Cardiac fibroblast (primary cell): ENCODE measurements around the gene IMP4.

Source experiments
- DNase-seq, 2 donors: peaks; one replicate each; pipeline versions ENCODE4 v3.0.0 to v3.0.0-alpha.2; 2010; ENCODE audit warnings: low read depth in 2 of 2
- H3K4me3 ChIP-seq, 2 donors: replicated peaks in 1 of 2; 1 replicate in 1 of 2; 2 replicates in 1 of 2; pipeline ENCODE4 v1.5.1; 2011; ENCODE audit warnings: low read depth in 2 of 2, low read length in 2 of 2, mild to moderate bottlenecking in 2 of 2, moderate library complexity in 1 of 2
- TF ChIP-seq, protein P1 (sequence below): IDR thresholded peaks from one replicate; pipeline ENCODE4 v1.5.1; 2011; ENCODE audit warnings: low read depth, mild to moderate bottlenecking, low read length, inconsistent platforms

Gene IMP4

DNA sequence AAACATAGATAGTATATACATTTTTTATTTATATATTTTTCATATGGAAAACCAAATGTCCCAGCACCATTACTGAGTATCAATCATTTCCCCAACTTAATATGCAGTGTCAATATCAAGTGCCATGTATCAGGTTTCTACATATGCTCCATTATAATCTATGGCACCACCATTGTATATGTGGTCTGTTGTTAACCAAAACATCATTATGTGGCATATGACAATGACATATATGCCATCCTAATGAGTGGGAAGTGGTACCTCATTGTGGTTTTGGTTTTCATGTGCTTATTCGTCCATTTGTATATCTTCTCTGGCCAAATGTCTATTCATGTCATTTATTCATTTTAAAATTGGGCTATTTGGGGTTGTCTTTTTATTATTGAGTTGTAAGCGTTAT is 22.4 kb downstream of the IMP4 start:
- TF ChIP-seq, protein P1, sequence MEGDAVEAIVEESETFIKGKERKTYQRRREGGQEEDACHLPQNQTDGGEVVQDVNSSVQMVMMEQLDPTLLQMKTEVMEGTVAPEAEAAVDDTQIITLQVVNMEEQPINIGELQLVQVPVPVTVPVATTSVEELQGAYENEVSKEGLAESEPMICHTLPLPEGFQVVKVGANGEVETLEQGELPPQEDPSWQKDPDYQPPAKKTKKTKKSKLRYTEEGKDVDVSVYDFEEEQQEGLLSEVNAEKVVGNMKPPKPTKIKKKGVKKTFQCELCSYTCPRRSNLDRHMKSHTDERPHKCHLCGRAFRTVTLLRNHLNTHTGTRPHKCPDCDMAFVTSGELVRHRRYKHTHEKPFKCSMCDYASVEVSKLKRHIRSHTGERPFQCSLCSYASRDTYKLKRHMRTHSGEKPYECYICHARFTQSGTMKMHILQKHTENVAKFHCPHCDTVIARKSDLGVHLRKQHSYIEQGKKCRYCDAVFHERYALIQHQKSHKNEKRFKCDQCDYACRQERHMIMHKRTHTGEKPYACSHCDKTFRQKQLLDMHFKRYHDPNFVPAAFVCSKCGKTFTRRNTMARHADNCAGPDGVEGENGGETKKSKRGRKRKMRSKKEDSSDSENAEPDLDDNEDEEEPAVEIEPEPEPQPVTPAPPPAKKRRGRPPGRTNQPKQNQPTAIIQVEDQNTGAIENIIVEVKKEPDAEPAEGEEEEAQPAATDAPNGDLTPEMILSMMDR, result no peak
- DNase-seq, result no peak
- no peak overlapping the region for H3K4me3 ChIP-seq

GRCh38 chr2:130365963-130366362 is 23.3 kb downstream of the IMP4 start:
- H3K4me3 ChIP-seq, result no peak overlapping the region
- DNase-seq, result no peak
- TF ChIP-seq, protein P1, result no peak

- TF ChIP-seq, protein P1, result no peak
- DNase-seq, result no peak
- H3K4me3 ChIP-seq, result no peak overlapping the region
Observed at GRCh38 chr2:130366720-130367119, 24.0 kb downstream of the IMP4 start.

DNA sequence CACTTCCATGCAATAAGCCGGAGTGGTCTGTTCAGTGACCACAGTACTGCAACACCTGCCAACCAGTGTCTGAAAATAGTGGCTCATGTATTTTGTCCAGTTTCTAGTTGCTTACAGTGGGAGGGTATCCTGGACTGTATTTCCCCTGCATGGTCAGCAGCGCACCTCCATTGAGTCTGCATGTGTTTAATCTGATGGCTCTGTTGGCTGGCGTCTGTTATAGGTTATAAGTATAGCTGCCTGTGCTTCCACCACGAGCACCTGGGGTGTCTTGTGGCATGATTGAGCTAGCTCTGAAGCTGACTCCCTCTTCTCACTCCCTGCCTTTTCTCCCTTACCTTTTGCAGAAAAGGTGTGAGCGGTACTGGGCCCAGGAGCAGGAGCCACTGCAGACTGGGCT is 26.1 kb downstream of the IMP4 start:
- no peak for DNase-seq
- TF ChIP-seq, protein P1, result no peak
- H3K4me3 ChIP-seq, result no peak overlapping the region

DNA sequence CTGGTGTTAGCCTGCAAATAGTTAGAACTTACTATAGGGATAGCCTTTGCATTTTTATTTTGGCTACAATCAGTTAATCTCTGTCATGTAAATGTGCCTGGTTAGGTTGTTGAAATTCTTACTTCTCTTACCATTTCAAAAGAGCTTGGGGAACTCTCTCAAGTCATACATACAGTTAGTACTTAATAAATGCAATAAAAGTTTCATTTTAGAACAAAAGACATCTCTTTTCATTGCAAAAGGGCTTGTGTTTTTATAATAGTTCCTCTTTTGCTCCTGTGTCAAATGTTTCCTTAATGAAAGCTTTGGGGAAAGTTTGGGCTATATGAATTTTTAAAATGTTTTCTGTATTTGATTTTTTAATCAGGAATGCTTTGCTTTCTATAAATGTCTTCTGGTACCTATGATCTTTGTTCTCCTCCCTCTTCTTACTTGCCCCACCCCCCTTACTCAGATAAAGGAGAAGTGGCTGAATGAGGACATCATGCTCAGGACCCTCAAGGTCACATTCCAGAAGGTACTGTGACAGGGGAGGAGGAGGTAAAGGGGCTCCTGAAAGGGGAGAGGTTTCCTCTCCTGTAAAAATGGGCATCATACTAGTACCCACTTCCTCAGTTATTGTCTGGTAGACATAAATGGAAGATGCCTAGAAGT is 26.7 kb downstream of the IMP4 start:
- H3K4me3 ChIP-seq, result no peak overlapping the region
- TF ChIP-seq, protein P1, result no peak
- DNase-seq, result no peak

DNA sequence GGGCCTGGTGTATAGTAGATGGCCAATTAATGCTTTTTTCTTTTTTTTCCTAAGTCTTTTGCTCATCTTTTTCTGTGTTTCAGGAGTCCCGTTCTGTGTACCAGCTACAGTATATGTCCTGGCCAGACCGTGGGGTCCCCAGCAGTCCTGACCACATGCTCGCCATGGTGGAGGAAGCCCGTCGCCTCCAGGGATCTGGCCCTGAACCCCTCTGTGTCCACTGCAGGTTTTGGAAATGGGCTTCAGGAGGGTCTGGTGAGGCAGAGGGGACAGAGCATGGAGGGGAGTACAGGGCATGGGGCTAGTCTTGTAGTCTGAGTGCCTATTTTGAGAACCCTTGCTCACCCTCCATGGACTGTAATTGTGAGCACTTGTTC is 27.3 kb downstream of the IMP4 start:
- no peak overlapping the region for H3K4me3 ChIP-seq
- no peak for DNase-seq

DNA sequence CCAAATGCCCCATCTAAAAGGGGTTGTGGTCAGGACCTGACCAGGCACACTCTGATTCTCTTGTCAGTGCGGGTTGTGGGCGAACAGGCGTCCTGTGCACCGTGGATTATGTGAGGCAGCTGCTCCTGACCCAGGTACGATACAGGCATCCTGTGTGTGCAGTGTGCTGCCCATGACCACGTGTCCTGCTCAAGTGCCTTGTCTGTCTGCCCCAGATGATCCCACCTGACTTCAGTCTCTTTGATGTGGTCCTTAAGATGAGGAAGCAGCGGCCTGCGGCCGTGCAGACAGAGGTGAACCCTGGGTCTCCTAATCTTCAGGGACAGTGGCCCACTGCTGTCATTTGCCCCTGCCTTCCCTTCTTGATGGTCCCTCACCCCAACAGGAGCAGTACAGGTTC is 27.8 kb downstream of the IMP4 start:
- no peak overlapping the region for H3K4me3 ChIP-seq
- no peak for DNase-seq
- TF ChIP-seq, protein P1, result no peak

More for the DNA sequence above, 27.3 kb downstream of the IMP4 start:
- TF ChIP-seq, protein P1, result no peak
